Measurements from ENCODE around the gene LRRC27. TPM values are rescaled to one million over a fixed set of nuclear protein-coding genes. Genes with fewer than 3 reads are reported as not detected.

LRRC27 gene
- polyA plus RNA-seq, 3 donors: 3.6 to 12.8 (median 3.6) TPM

DNA sequence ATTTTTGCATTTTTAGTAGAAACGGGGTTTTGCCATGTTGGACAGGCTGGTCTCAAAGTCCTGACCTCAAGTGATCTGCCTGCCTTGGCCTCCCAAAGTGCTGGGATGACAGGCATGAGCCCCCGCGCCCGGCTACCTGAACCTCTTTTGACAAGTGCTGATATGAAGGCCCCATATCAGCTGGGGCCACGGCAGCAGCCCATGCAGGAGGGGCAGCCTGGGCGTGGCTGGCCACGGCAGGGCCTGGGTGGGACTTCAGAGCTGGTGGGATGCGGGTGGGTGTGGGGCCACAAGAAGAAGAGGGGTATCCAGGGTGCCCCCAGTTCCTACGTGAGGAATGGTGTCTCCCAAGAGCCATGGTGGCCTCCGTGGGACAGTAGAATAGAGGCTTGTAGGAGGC lies 6.9 kb downstream of the LRRC27 start:
- intact Hi-C loops (cut with micrococcal nuclease): loop anchor here in 1 of 2 donors (10.0 kb wide), 1 partner anchor 196 kb away; the partner anchor contains the start of gene INPP5A
- H3K4me3 ChIP-seq (replicated peaks in 1 of 3; ENCODE audit: low read depth in 2 of 3, low read length in 3 of 3): no peak overlapping the region
- Mint-ChIP-seq H3K4me1 (peaks cover 35% of the 10 kb centered on the region), H3K9me3 (peaks cover 0 to 4% (median 0%) of the 10 kb centered on the region in 7 donors), H3K27ac (no peak overlapping the region), H3K36me3 (peaks cover 32% of the 10 kb centered on the region in 2 donors), H3K27me3 (ENCODE audit: low read depth in 3 of 3) (peaks cover 0 to 1% (median 1%) of the 10 kb centered on the region in 3 donors), H3K4me3 (no peak overlapping the region)
- WGBS (ENCODE audit: insufficient coverage): 96% methylated on average over 10 of the region's 10 CpGs
- no peaks in the 10 kb centered on the region for H4K20me1 ChIP-seq (ENCODE audit: insufficient read depth, low read length)
- peaks cover 26 to 32% of the 10 kb centered on the region in 2 donors for H3K4me1 ChIP-seq (ENCODE audit: control insufficient read depth in 1 of 2, insufficient read depth in 2 of 2, low read length in 2 of 2)
- H3K9ac ChIP-seq (ENCODE audit: insufficient read depth, low read length, poor library complexity, severe bottlenecking): no peak overlapping the region
- no peak overlapping the region for H3K27ac ChIP-seq (ENCODE audit: low read depth in 1 of 2, low read length in 2 of 2)
- peaks cover 0 to 26% of the 10 kb centered on the region in 2 donors for H3K36me3 ChIP-seq (replicated peaks in 1 of 2; ENCODE audit: control insufficient read depth in 1 of 2, insufficient read depth in 2 of 2, low read length in 2 of 2)
- no peak for TF ChIP-seq CTCF (IDR thresholded peaks at IDR 0.05)
- H3K4me2 ChIP-seq (replicated peaks; ENCODE audit: extremely low read depth, low read length, poor library complexity, severe bottlenecking): no peak overlapping the region
- H3K9me3 ChIP-seq (replicated peaks in 1 of 2; ENCODE audit: control insufficient read depth in 1 of 2, insufficient read depth in 1 of 2, low read length in 2 of 2): no peaks in the 10 kb centered on the region
- H2AFZ ChIP-seq (ENCODE audit: insufficient read depth, low read depth, low read length, poor library complexity, severe bottlenecking): no peak overlapping the region
- no peak for DNase-seq
- H3K79me2 ChIP-seq (ENCODE audit: insufficient read depth, low read length): peaks cover 3% of the 10 kb centered on the region
- no peaks in the 10 kb centered on the region for H3K27me3 ChIP-seq (ENCODE audit: control insufficient read depth in 2 of 2, insufficient read depth in 2 of 2, low read length in 2 of 2)

GRCh38 chr10:132339276-132339675 lies 7.3 kb downstream of the LRRC27 start:
- Histone ChIP-seq H3K9me3 (replicated peaks in 1 of 2; ENCODE audit: control insufficient read depth in 1 of 2, insufficient read depth in 1 of 2, low read length in 2 of 2) (no peaks in the 10 kb centered on the region), H3K27ac (ENCODE audit: low read depth in 1 of 2, low read length in 2 of 2) (no peak overlapping the region), H3K4me3 (replicated peaks in 1 of 3; ENCODE audit: low read depth in 2 of 3, low read length in 3 of 3) (no peak overlapping the region), H3K79me2 (ENCODE audit: insufficient read depth, low read length) (no peaks in the 10 kb centered on the region), H3K27me3 (ENCODE audit: control insufficient read depth in 2 of 2, insufficient read depth in 2 of 2, low read length in 2 of 2) (no peaks in the 10 kb centered on the region), H3K36me3 (replicated peaks in 1 of 2; ENCODE audit: control insufficient read depth in 1 of 2, insufficient read depth in 2 of 2, low read length in 2 of 2) (peaks cover 2 to 30% of the 10 kb centered on the region in 2 donors), H3K9ac (ENCODE audit: insufficient read depth, low read length, poor library complexity, severe bottlenecking) (no peak overlapping the region), H4K20me1 (ENCODE audit: insufficient read depth, low read length) (no peaks in the 10 kb centered on the region), H3K4me2 (replicated peaks; ENCODE audit: extremely low read depth, low read length, poor library complexity, severe bottlenecking) (no peak overlapping the region), H2AFZ (ENCODE audit: insufficient read depth, low read depth, low read length, poor library complexity, severe bottlenecking) (no peak overlapping the region), H3K4me1 (ENCODE audit: control insufficient read depth in 1 of 2, insufficient read depth in 2 of 2, low read length in 2 of 2) (peaks cover 25 to 32% of the 10 kb centered on the region in 2 donors)
- peaks cover 0 to 4% (median 0%) of the 10 kb centered on the region in 7 donors for H3K9me3 Mint-ChIP-seq
- peaks cover 30 to 34% of the 10 kb centered on the region in 2 donors for H3K36me3 Mint-ChIP-seq
- H3K4me1 Mint-ChIP-seq: peaks cover 31% of the 10 kb centered on the region
- no peak for DNase-seq
- no CpG with 5 or more reads among the region's 11 CpGs for WGBS (ENCODE audit: insufficient coverage)
- H3K27ac Mint-ChIP-seq: no peak overlapping the region
- intact Hi-C loops (cut with micrococcal nuclease): loop anchor here in 1 of 2 donors (10.0 kb wide), 1 partner anchor 196 kb away; the partner anchor contains the start of gene INPP5A
- no peak for TF ChIP-seq CTCF (IDR thresholded peaks at IDR 0.05)
- H3K27me3 Mint-ChIP-seq (ENCODE audit: low read depth in 3 of 3): peaks cover 0 to 1% (median 1%) of the 10 kb centered on the region in 3 donors
- H3K4me3 Mint-ChIP-seq: no peak overlapping the region
